Esophagus muscularis mucosa (tissue), 4 donors: Measurements from ENCODE around the gene DTWD1. TPM values are rescaled to one million over a fixed set of nuclear protein-coding genes. Genes with fewer than 3 reads are reported as not detected.

Experiments
- DNase-seq: peaks from one replicate; pipeline ENCODE4 v3.0.0-alpha.2; 2017; ENCODE audit errors: extremely low spot score
- H3K27ac ChIP-seq, 4 donors: fragments of 200-600 bp; sonication (generic); replicated peaks in 1 of 4; 1 replicate in 3 of 4; 2 replicates in 1 of 4; pipeline ENCODE4 v1.5.1; 2016 to 2019; ENCODE audit warnings: mild to moderate bottlenecking in 1 of 4
- H3K27me3 ChIP-seq, 4 donors: fragments of 200-600 bp; sonication (generic); one replicate each; pipeline versions ENCODE4 v1.5.1 to v1.6.0; 2016 to 2019
- H3K36me3 ChIP-seq, 4 donors: fragments of 200-600 bp; sonication (generic); one replicate each; pipeline ENCODE4 v1.5.1; 2016 to 2019
- H3K4me1 ChIP-seq, 4 donors: fragments of 200-600 bp; sonication (generic); one replicate each; pipeline ENCODE4 v1.5.1; 2016 to 2019
- H3K4me3 ChIP-seq, 4 donors: fragments of 200-600 bp; sonication (generic); 1 replicate in 2 of 4; 2 replicates in 2 of 4; pipeline ENCODE4 v1.5.1; 2016 to 2019; ENCODE audit warnings: mild to moderate bottlenecking in 4 of 4, moderate library complexity in 1 of 4
- H3K9me3 ChIP-seq, 4 donors: fragments of 200-600 bp; sonication (generic); 1 replicate in 3 of 4; 2 replicates in 1 of 4; pipeline ENCODE4 v1.5.1; 2016 to 2019
- EP300 ChIP-seq: sonication (generic); formaldehyde crosslinking; IDR thresholded peaks from one replicate; pipeline ENCODE4 v1.6.1; 2017; ENCODE audit warnings: antibody characterized with exemption
- POLR2A ChIP-seq: fragments of 450-650 bp; IDR thresholded peaks from one replicate; pipeline ENCODE4 v1.6.1; 2017; ENCODE audit warnings: antibody characterized with exemption, moderate library complexity, mild to moderate bottlenecking, low read depth
- POLR2AphosphoS5 ChIP-seq, 2 donors: sonication (generic); formaldehyde crosslinking; IDR thresholded peaks; one replicate each; pipeline ENCODE4 v1.6.1; 2017; ENCODE audit warnings: antibody characterized with exemption in 2 of 2
- WGBS: methylation state at CpG from one replicate; pipeline ENCODE4 v1.1.5; 2018; 5-methylcytosine and 5-hydroxymethylcytosine counted together
- intact Hi-C: fragments of 100-400 bp; cut with DNase I; formaldehyde crosslinking; loops from one replicate; pipeline ENCODE4 v1.15.1; 2023
- total RNA-seq, 4 donors: library from RNA; depleted of rRNA; stranded (reverse); fragments of >200 nt; gene quantifications; one replicate each; pipeline versions ENCODE4 v1.1.0 to v1.2.1, GENCODE V29; 2016
- TF ChIP-seq, protein P1 (sequence below), 3 experiments: fragments of 200-600 bp in 2 of 3; fragments of 450-650 bp in 1 of 3; sonication (generic) in 2 of 3; IDR thresholded peaks; one replicate each; pipeline ENCODE4 v1.5.1; 2017 to 2019; ENCODE audit warnings: antibody characterized with exemption in 3 of 3, mild to moderate bottlenecking in 2 of 3, moderate library complexity in 1 of 3

Gene DTWD1
- total RNA-seq, 4 donors from 2014 or later, result 21.0 to 35.3 (median 27.8) TPM

DNA sequence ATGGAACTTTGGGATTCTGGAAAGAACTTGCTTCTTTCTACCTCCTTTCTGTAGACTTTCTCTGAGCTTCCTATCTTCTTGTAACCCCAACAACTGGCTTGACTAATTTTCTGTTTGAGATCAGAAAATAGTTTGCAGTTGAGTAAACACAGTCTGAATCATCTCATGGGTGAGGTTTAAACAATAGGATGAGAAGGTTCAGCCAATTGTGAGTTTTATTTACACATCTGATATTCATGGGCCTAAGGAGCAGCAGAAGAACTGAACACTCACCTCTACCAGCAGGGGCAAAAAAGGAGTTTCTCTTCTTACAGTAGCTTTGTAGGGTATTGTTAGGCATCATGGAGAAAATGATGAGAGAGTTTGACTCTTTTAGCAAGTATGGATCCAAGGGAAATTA lies 54.2 kb downstream of the DTWD1 start:
- no peak overlapping the region for H3K27ac ChIP-seq
- intact Hi-C loops, result no loop called here
- TF ChIP-seq POLR2A (no peak), POLR2AphosphoS5 (IDR thresholded peaks at IDR 0.05) (no peak), EP300 (no peak)
- TF ChIP-seq, protein P1, sequence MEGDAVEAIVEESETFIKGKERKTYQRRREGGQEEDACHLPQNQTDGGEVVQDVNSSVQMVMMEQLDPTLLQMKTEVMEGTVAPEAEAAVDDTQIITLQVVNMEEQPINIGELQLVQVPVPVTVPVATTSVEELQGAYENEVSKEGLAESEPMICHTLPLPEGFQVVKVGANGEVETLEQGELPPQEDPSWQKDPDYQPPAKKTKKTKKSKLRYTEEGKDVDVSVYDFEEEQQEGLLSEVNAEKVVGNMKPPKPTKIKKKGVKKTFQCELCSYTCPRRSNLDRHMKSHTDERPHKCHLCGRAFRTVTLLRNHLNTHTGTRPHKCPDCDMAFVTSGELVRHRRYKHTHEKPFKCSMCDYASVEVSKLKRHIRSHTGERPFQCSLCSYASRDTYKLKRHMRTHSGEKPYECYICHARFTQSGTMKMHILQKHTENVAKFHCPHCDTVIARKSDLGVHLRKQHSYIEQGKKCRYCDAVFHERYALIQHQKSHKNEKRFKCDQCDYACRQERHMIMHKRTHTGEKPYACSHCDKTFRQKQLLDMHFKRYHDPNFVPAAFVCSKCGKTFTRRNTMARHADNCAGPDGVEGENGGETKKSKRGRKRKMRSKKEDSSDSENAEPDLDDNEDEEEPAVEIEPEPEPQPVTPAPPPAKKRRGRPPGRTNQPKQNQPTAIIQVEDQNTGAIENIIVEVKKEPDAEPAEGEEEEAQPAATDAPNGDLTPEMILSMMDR (IDR thresholded peaks at IDR 0.05), result no peak

DNA sequence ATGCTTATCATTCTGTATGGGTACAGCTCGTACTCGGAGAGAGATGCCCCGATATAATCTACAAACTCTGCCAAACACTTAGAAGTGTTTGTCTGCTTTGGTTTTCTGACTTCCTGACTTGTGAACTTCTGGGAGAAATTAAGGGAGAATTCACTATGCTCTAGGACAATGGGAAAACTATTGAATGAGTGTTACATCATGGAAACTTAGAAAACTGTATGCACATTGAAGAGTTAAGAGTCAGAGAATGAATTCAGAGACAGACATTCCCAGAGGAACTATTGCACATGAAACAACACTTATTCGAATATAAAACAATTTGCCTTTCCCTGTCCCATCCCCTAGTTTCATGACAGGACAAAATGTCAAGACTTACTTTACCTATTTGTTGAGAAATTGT lies 57.8 kb downstream of the DTWD1 start:
- 68% methylated on average over 4 of the region's 4 CpGs for WGBS

More for the DNA sequence above, 54.2 kb downstream of the DTWD1 start:
- H3K4me3 ChIP-seq, result no peak overlapping the region
- H3K9me3 ChIP-seq, result no peaks in the 10 kb centered on the region
- no peaks in the 10 kb centered on the region for H3K27me3 ChIP-seq
- H3K4me1 ChIP-seq, result peaks cover 0 to 6% (median 0%) of the 10 kb centered on the region in 4 donors
- no peak for DNase-seq
- no peaks in the 10 kb centered on the region for H3K36me3 ChIP-seq

DNA sequence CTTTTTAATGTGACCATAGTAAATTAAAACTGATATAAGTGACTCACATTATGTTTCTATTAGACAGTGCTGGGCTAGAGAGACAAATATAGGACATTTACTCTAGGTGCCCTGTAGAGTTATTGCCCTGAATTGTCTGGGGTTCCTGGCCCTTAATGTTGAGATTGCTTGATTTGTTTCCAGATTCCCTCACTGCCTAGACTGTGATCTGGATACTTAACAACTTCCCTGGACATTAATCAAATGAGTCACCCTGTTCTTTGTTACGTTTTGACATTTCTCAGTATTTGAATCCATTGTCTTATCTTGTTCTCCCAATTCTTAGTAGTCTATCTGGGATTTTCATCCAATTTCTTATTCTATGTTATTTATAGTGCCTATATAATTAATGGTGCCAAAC lies 65.8 kb downstream of the DTWD1 start:
- peaks cover 0 to 6% (median 0%) of the 10 kb centered on the region in 4 donors for H3K4me1 ChIP-seq

More for the DNA sequence above, 57.8 kb downstream of the DTWD1 start:
- TF ChIP-seq EP300, result no peak
- no peaks in the 10 kb centered on the region for H3K36me3 ChIP-seq
- no peak for DNase-seq
- H3K9me3 ChIP-seq, result no peaks in the 10 kb centered on the region
- no peaks in the 10 kb centered on the region for H3K27me3 ChIP-seq
- no peak overlapping the region for H3K4me3 ChIP-seq
- intact Hi-C loops, result no loop called here
- H3K4me1 ChIP-seq, result peaks cover 0 to 6% (median 0%) of the 10 kb centered on the region in 4 donors
- no peak overlapping the region for H3K27ac ChIP-seq

DNA sequence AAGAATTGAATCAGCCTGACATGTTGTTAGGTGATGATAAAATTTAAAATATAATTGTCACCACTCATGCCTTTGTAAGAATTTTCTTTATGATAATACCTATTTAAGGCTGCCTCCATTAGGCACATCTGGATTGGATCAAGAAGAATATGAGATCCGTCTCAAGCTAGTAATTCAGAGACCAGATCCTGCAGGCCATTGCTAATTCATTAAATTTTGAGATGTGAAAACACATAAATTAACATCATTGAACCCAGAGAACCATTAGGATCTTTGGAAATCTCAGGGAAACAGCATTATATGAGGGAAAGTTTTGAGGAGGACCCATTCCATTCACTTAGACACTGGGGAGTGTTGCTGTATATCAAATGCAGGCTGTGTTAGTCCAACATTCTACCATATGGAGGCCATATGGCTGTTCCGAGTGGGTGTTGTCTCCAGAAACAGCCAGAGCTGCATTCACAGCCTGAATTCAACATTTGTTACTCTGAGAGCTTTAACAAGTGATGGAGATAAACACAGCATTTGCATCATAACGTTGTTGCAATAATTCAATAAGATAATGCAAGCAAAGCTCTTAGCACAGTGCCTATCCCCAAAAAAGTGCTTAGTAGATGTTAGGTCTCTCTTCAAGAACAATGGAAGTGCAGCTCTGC lies 67.4 kb downstream of the DTWD1 start:
- H3K4me3 ChIP-seq, result no peak overlapping the region
- no peaks in the 10 kb centered on the region for H3K27me3 ChIP-seq
- H3K4me1 ChIP-seq, result peaks cover 0 to 6% (median 0%) of the 10 kb centered on the region in 4 donors
- no peaks in the 10 kb centered on the region for H3K36me3 ChIP-seq
- no peak overlapping the region for H3K27ac ChIP-seq
- TF ChIP-seq, protein P1 (IDR thresholded peaks at IDR 0.05), result no peak
- no peak for TF ChIP-seq POLR2AphosphoS5 (IDR thresholded peaks at IDR 0.05)
- TF ChIP-seq EP300, result no peak
- no peak for TF ChIP-seq POLR2A
- H3K9me3 ChIP-seq, result no peaks in the 10 kb centered on the region
- intact Hi-C loops, result no loop called here
- WGBS, result 87% methylated on average over 3 of the region's 3 CpGs
- DNase-seq, result no peak

More for the DNA sequence above, 65.8 kb downstream of the DTWD1 start:
- H3K36me3 ChIP-seq, result no peaks in the 10 kb centered on the region
- 37% methylated on average over 1 of the region's 1 CpG for WGBS
- H3K27me3 ChIP-seq, result no peaks in the 10 kb centered on the region
- H3K27ac ChIP-seq, result no peak overlapping the region
- no peak for DNase-seq
- no peak overlapping the region for H3K4me3 ChIP-seq
- no peaks in the 10 kb centered on the region for H3K9me3 ChIP-seq
- TF ChIP-seq POLR2A (no peak), EP300 (no peak), POLR2AphosphoS5 (IDR thresholded peaks at IDR 0.05) (no peak)
- TF ChIP-seq, protein P1 (IDR thresholded peaks at IDR 0.05), result no peak
- intact Hi-C loops, result no loop called here

DNA sequence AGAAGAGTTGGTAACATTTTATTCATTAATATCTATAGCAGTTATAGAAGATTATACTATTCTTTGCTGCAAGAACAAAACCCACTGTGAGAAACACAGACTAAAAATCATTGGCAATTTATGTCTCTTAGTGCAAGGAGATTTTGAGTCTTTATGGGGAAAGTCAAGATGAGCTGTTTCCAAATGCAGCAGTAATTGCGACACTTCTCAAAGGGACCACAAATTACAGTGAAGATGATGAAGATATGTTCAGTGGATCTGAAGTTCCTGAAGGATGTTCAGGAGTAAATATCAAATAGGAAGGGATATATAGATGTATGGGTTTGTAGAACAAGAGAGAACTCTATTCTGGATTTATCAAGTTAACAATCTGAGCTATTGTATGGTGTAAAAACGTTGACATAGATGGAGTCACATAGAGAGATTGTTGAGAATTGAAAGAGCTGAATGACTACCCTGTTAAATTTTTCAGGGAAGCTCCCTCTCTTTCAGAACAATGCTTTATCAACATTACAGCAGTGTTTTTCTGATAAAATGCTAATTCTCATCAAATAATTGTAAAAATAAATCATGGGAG lies 71.8 kb downstream of the DTWD1 start:
- Histone ChIP-seq H3K4me1 (no peaks in the 10 kb centered on the region), H3K27ac (no peak overlapping the region), H3K27me3 (no peaks in the 10 kb centered on the region), H3K9me3 (no peaks in the 10 kb centered on the region), H3K36me3 (no peaks in the 10 kb centered on the region), H3K4me3 (no peak overlapping the region)
- no peak for DNase-seq
- no peak for TF ChIP-seq EP300
- TF ChIP-seq, protein P1 (IDR thresholded peaks at IDR 0.05), result no peak
- no peak for TF ChIP-seq POLR2AphosphoS5 (IDR thresholded peaks at IDR 0.05)
- no peak for TF ChIP-seq POLR2A
- 80% methylated on average over 2 of the region's 2 CpGs for WGBS
- intact Hi-C loops, result no loop called here
